Thyroid gland (tissue), 4 donors: ENCODE data around the gene FAM72B.
"Not testable (repeated sequence)": the region's sequence is repeated elsewhere in the genome, so short reads cannot be mapped to it uniquely, and the experiment has no call there.

Experiments
- POLR2A ChIP-seq, 2 donors: fragments of 450-650 bp; IDR thresholded peaks; one replicate each; pipeline ENCODE4 v1.6.1; 2017; ENCODE audit warnings: antibody characterized with exemption in 2 of 2, mild to moderate bottlenecking in 2 of 2, moderate library complexity in 1 of 2
- TF ChIP-seq, protein P1 (sequence below), 6 experiments: fragments of 200-600 bp in 3 of 6; fragments of 450-650 bp in 3 of 6; sonication (generic) in 3 of 6; IDR thresholded peaks; one replicate each; pipeline ENCODE4 v1.5.1; 2016 to 2019; ENCODE audit warnings: antibody characterized with exemption in 6 of 6, mild to moderate bottlenecking in 2 of 6, inconsistent platforms in 1 of 6, moderate library complexity in 1 of 6

DNA sequence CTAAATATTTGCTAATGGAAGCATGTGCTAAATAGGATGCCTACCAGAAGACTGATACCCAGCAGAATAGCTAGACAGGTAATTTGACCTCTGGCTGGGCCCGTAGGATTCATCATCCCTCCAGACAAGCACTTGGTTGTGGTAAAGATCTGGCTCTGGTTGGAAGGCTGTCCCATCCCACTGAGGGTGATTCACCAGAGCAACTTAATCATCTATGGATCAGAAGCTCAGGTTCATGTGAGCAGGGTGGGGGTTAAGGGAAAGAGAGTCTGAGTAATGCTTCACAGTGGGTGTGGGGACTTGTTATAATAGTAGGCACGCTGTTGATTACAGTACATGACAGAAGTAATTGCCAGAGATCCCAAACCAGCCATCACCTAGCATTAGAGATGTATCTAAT is 26.5 kb downstream of the FAM72B start:
- TF ChIP-seq, protein P1, sequence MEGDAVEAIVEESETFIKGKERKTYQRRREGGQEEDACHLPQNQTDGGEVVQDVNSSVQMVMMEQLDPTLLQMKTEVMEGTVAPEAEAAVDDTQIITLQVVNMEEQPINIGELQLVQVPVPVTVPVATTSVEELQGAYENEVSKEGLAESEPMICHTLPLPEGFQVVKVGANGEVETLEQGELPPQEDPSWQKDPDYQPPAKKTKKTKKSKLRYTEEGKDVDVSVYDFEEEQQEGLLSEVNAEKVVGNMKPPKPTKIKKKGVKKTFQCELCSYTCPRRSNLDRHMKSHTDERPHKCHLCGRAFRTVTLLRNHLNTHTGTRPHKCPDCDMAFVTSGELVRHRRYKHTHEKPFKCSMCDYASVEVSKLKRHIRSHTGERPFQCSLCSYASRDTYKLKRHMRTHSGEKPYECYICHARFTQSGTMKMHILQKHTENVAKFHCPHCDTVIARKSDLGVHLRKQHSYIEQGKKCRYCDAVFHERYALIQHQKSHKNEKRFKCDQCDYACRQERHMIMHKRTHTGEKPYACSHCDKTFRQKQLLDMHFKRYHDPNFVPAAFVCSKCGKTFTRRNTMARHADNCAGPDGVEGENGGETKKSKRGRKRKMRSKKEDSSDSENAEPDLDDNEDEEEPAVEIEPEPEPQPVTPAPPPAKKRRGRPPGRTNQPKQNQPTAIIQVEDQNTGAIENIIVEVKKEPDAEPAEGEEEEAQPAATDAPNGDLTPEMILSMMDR (IDR thresholded peaks at IDR 0.05), result not testable (repeated sequence)
- TF ChIP-seq POLR2A (IDR thresholded peaks at IDR 0.05), result not testable (repeated sequence)
